C4-2B (cell line): ENCODE results near the gene IL1RAPL2.

Experiments used
- CTCF ChIP-seq: fragments of 450-650 bp; conservative IDR thresholded peaks from 2 replicates; pipeline ENCODE4 v1.5.1; 2017; ENCODE audit warnings: mild to moderate bottlenecking
- ZFX ChIP-seq: fragments of 450-650 bp; IDR thresholded peaks from 2 replicates; pipeline ENCODE4 v1.6.1; 2017

- TF ChIP-seq CTCF (no peak), ZFX (no peak)
Measured at GRCh38 chrX:105307762-105308161, 741.8 kb downstream of the IL1RAPL2 start.
